Activated CD4-positive, alpha-beta T cell treated with anti-CD3 and anti-CD28 coated beads, Interleukin-2, amount 50 U/mL, for 24 hours (primary cell): ENCODE results near the gene CMTM5.

Experiments used
- DNase-seq, 2 donors: peaks; one replicate each; pipeline ENCODE4 v3.0.0-alpha.2; 2020; ENCODE audit warnings: low read depth in 1 of 2, low spot score in 1 of 2

Gene CMTM5

DNA sequence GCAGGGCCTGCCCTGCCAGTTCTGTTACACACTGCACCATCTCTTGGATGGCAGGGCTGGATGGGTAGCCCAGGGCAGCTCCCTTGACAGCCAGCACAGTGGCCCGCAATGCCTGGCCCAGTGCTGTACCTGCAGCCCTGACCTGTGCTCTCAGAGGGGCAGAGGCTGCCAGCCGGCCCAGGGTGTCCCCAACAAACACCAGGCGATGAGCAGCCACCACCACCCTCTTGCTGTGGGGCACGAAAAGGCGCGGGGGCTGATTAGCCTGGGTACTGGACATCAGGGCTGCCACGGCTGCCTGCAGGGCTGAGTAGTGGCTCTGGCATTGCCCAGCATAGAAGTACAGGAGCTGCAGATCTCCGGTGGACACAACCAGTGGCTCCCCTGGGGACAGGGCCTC, 19.6 kb upstream of the CMTM5 start:
- no peak for DNase-seq

- no peak for DNase-seq
These were observed 18.8 kb upstream of the CMTM5 start for GRCh38 chr14:23358042-23358441.

GRCh38 chr14:23358553-23359166, 18.2 kb upstream of the CMTM5 start:
- no peak for DNase-seq

- no peak for DNase-seq
These were observed 17.6 kb upstream of the CMTM5 start for GRCh38 chr14:23359167-23359626.

DNA sequence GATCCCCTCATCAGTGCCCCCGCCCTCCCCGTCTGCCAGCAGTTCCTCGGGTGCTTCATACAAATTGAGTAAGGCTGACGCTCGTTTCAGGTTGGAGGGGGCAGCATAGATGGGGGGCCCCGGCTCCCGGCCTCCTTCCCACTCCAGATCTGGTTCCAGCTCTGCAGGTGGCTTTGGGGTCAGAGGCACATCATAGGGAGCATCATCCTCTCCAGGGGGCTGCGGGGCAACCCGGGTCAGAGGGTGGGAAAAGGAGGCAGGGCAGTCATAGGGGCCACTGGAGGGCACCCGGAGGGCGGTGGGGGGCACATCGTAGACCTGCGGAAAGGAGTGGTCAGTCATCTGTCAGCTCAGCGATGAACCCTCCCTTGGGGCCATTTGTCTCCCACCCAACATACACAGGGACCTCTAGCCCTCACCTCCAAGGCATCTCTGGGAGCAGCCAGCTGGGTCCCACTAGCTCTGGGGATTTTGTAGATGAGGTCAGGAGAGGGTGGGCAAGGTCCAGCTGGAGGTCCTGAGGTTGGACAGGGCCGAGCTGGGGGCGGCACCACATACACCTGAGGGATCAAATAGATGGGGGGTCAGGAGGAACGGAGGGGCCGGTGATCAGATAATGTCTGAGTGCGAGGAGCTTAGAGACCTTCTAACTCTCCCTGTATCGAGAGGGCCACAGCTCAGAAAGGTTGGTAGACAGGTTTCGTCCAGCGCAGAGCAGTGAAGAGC, 17.0 kb upstream of the CMTM5 start:
- DNase-seq = no peak

DNA sequence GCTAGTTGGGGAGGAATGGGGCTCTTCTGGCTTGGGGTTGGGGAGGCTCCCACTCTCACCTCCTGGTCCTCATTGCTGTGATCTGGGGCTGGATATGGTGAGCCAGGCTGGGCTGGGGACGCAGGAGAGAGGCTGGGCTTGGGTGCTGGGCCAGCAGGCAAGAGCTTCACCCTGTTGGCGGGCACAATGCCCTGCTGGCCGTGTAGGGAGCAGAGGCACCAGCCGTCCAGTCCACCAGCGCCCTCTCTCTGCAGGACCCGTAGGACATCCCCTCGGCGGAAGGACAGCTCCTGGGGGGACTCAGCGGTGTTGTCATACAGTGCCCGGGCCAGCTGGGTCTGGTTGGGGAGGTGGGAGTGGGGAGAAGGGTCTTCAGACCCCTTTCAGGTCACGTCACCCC, 16.4 kb upstream of the CMTM5 start:
- DNase-seq = no peak

GRCh38 chr14:23361320-23361719, 15.5 kb upstream of the CMTM5 start:
- DNase-seq = no peak

GRCh38 chr14:23361763-23362162, 15.1 kb upstream of the CMTM5 start:
- DNase-seq = no peak

- DNase-seq = no peak
These were observed 14.6 kb upstream of the CMTM5 start for GRCh38 chr14:23362200-23362599.

- no peak for DNase-seq
These were observed 12.4 kb upstream of the CMTM5 start for GRCh38 chr14:23364164-23365035.

DNA sequence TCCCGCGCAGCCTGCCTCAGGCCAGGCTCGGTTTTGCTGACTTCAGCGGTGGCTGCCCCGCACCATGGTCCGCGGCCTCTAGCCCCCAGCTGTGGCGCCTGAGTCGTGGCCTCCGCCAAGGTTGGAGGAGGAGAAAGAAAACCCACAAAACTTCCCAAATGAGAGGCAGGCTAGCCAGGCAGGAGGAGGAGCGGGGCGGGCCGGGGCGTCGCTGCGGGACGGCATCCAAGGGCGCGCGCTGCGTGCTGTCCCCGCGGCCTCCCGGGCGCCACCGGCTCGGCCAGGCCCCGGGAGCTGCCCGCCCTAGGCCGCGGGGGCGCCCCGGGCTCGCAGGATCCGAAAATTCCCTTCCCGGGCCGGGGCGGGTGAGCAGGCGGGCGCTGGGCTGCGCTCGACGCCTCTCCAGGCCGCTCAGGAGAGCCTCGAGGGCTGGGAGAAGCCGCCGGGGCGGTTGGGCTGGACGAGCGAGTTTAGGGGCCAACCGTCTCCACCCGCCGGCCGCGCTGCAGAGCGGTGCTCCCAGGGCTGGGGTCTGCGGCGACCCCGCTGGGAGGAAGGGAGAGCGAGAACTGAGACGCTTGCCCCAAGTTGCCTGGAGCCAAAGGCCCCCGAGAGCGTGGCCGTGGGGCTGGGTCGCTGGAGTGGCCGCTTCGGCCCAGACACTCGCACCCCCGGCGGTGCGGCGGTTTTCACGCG, 11.7 kb upstream of the CMTM5 start, which contains the start of gene EFS:
Gene EFS (minus strand): TSS at position 137 of the 696 bp plus-strand sequence. CDS start 147 bp downstream, outside the sequence.
- no peak for DNase-seq

DNA sequence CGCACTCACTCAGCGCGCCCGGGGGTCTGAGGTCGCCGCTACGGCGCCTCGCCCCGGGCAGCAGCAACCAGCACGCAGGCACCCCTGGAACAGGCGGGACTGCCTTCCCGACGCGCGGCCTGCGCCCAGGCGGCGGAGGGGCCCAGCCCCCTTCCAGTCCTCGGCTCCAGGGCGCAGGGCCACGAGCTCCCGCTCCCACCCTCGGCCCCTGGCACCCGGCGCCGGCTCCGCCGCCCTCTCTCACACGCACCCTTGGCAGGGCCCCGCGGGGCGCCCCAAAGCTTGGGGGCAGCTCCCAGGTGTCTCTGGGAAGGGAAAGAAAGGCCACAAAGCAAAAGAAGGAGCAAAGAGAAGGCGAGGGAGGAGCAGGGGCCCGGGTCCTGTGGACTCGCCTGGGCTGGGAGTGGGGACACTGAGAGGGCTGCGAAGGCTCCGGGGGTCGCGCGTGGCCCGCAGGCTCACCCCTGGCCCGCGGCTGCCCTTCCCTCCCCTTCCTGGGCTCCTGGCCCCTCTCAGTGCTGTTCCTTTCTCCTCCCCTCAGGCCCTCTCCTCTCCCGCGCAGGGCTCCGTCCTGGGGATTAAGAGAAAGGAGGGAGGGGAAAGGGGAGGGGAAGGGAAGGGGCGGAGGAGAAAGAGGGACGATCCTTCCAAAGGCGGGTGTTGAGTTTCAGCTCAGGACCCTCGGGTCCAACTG, 11.0 kb upstream of the CMTM5 start:
- DNase-seq = no peak

DNA sequence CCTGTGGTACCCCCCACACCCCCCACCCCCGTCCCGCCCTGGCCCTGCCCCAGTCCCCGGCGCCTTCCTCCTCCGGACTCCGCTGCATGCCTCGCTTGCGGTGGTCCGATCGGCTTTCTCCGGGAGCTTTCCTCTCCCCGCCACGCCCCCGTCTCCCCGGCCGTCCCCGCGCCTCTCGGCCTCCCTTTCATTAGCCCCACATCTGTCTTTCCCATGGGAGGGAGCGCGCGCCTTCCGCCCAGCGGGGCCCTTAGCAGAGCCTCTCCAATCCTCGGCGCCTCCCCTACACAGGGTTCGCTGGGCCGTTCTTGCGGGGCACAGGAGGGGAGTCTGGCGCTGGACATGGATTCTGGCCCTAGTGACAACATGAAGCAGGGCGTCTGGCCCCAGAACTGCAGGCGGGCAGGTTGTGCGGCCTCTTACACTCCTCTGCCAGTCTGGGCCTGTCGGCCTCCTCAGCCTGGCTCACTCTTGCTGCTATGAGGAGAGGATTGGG, 10.4 kb upstream of the CMTM5 start:
- no peak for DNase-seq

DNA sequence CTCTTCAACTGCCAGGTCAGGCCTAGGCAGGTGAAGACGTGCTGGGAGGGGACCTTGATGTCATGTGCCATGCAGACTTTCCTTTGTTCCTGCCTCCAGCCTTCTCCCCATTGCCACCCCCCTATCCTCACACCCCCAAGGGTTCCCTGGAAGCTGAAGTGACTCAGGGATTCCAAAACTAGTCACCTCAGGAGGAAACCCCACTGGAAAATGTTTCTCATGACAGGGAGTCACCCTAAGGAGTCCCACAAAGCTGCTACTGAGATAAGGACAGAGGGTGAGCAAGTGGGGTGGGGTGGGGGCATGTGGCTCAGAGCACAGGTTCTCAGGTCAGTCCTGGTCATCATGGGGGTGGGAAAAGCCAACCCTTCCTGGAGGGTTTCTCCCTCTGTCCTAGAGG, 6.6 kb upstream of the CMTM5 start:
- no peak for DNase-seq

DNA sequence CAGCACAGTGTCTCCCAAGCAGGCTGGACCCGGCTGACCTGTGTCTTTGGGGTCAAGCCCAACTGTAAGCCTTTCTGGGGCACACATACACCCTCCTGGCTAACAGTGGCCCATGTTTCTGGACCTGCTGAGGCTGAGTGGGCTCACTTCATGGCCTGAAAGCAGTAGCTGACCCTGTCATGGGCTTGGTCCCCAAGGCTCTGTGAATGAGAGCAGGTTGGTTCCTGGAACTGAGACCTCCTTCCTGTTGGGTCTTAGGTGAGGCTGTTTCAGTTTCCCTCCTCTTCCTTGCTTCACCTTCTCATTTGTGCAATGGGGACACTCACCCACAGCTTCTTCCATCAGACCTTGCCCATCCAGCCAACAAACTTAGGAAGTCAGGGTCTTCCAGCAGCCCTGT, 5.0 kb upstream of the CMTM5 start:
- no peak for DNase-seq

DNA sequence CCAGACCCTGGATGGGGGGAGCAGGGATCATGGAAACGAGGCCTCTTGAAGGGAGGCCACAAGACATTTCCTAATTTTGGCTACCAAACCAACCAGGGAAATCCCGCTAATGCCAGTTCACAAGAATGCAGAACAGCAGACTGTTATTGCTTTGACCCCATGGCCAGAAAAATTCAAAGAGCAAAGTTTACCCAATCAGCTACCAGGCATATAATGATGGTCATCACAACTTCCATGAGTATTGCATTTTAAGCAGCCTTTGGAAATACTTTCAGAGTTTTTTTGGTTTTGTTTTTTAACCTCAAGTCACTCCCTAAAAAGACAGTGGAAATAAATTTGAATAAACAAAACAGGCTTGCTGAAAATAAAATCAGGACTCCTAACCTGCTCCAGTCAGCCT, 4.3 kb upstream of the CMTM5 start, which contains the start of gene IL25:
Gene IL25 (plus strand): TSS at position 301 of the 400 bp plus-strand sequence.
- no peak for DNase-seq

DNA sequence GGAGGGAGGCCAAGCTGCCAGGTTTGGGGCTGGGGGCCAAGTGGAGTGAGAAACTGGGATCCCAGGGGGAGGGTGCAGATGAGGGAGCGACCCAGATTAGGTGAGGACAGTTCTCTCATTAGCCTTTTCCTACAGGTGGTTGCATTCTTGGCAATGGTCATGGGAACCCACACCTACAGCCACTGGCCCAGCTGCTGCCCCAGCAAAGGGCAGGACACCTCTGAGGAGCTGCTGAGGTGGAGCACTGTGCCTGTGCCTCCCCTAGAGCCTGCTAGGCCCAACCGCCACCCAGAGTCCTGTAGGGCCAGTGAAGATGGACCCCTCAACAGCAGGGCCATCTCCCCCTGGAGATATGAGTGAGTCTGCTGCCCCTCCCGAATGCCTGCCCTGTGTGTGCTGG, 3.8 kb upstream of the CMTM5 start:
- DNase-seq = no peak

GRCh38 chr14:23375527-23376251, 1.2 kb upstream of the CMTM5 start:
- DNase-seq = no peak

GRCh38 chr14:23377198-23377550, 328 bp downstream of the CMTM5 start:
- DNase-seq = no peak
